ENCODE results near the gene KANSL1L.

KANSL1L gene

GRCh38 chr2:210171309-210172218 is at the start of gene KANSL1L:
Gene KANSL1L (minus strand): TSS chr2:210171409. CDS start chr2:210154582, 16,827 bp downstream.
- DNase-seq (ENCODE audit: low spot score in 2 of 2) = peak; percentile 97 to 98
- Mint-ChIP-seq H3K4me1 (peaks cover 31% of the 10 kb centered on the region), H3K36me3 (peaks cover 24% of the 10 kb centered on the region), H3K9me3 (no peaks in the 10 kb centered on the region), H3K4me3 (peak within 1 kb of the TSS; percentile 98), H3K27ac (peak within 1 kb of the TSS; percentile 100)
- ATAC-seq = peak; percentile 84

- no peaks in the 10 kb centered on the region for H3K4me1 Mint-ChIP-seq
- no peak for ATAC-seq
- DNase-seq (ENCODE audit: low spot score in 2 of 2) = no peak
- H3K36me3 Mint-ChIP-seq = no peaks in the 10 kb centered on the region
- no peak overlapping the region for H3K27ac Mint-ChIP-seq
- H3K4me3 Mint-ChIP-seq = no peak overlapping the region
- H3K9me3 Mint-ChIP-seq = no peaks in the 10 kb centered on the region
Observed at GRCh38 chr2:210215120-210215519, 43.9 kb upstream of the KANSL1L start.

GRCh38 chr2:210210185-210210584 is 39.0 kb upstream of the KANSL1L start:
- Mint-ChIP-seq H3K36me3 (no peaks in the 10 kb centered on the region), H3K4me3 (no peak overlapping the region), H3K27ac (no peak overlapping the region), H3K9me3 (no peaks in the 10 kb centered on the region), H3K4me1 (no peaks in the 10 kb centered on the region)
- DNase-seq (ENCODE audit: low spot score in 2 of 2) = no peak
- ATAC-seq = no peak

- H3K9me3 Mint-ChIP-seq = no peaks in the 10 kb centered on the region
- no peaks in the 10 kb centered on the region for H3K36me3 Mint-ChIP-seq
- DNase-seq (ENCODE audit: low spot score in 2 of 2) (no peak), ATAC-seq (no peak)
- no peaks in the 10 kb centered on the region for H3K4me1 Mint-ChIP-seq
- no peak overlapping the region for H3K4me3 Mint-ChIP-seq
- no peak overlapping the region for H3K27ac Mint-ChIP-seq
Observed at GRCh38 chr2:210207929-210208328, 36.7 kb upstream of the KANSL1L start.

- no peaks in the 10 kb centered on the region for H3K36me3 Mint-ChIP-seq
- ATAC-seq (no peak), DNase-seq (ENCODE audit: low spot score in 2 of 2) (no peak)
- no peaks in the 10 kb centered on the region for H3K9me3 Mint-ChIP-seq
- no peak overlapping the region for H3K4me3 Mint-ChIP-seq
- H3K27ac Mint-ChIP-seq = no peak overlapping the region
- no peaks in the 10 kb centered on the region for H3K4me1 Mint-ChIP-seq
Observed at GRCh38 chr2:210203558-210203957, 32.3 kb upstream of the KANSL1L start.

GRCh38 chr2:210203147-210203546 is 31.9 kb upstream of the KANSL1L start:
- Mint-ChIP-seq H3K9me3 (no peaks in the 10 kb centered on the region), H3K4me3 (no peak overlapping the region), H3K27ac (no peak overlapping the region), H3K4me1 (no peaks in the 10 kb centered on the region), H3K36me3 (no peaks in the 10 kb centered on the region)
- DNase-seq (ENCODE audit: low spot score in 2 of 2) (no peak), ATAC-seq (no peak)

- no peak for ATAC-seq
Observed at GRCh38 chr2:210199854-210200253, 28.6 kb upstream of the KANSL1L start.

GRCh38 chr2:210199186-210199765 is 28.1 kb upstream of the KANSL1L start:
- no peaks in the 10 kb centered on the region for H3K9me3 Mint-ChIP-seq
- H3K27ac Mint-ChIP-seq = no peak overlapping the region
- no peaks in the 10 kb centered on the region for H3K36me3 Mint-ChIP-seq
- ATAC-seq = no peak
- no peak overlapping the region for H3K4me3 Mint-ChIP-seq
- DNase-seq (ENCODE audit: low spot score in 2 of 2) = no peak
- no peaks in the 10 kb centered on the region for H3K4me1 Mint-ChIP-seq

More at GRCh38 chr2:210199854-210200253, 28.6 kb upstream of the KANSL1L start:
- no peaks in the 10 kb centered on the region for H3K36me3 Mint-ChIP-seq
- no peak for DNase-seq (ENCODE audit: low spot score in 2 of 2)
- no peaks in the 10 kb centered on the region for H3K9me3 Mint-ChIP-seq
- H3K4me3 Mint-ChIP-seq = no peak overlapping the region
- no peaks in the 10 kb centered on the region for H3K4me1 Mint-ChIP-seq
- no peak overlapping the region for H3K27ac Mint-ChIP-seq

GRCh38 chr2:210198326-210198725 is 27.1 kb upstream of the KANSL1L start:
- no peak overlapping the region for H3K4me3 Mint-ChIP-seq
- ATAC-seq (no peak), DNase-seq (ENCODE audit: low spot score in 2 of 2) (no peak)
- H3K27ac Mint-ChIP-seq = no peak overlapping the region
- no peaks in the 10 kb centered on the region for H3K4me1 Mint-ChIP-seq
- H3K36me3 Mint-ChIP-seq = no peaks in the 10 kb centered on the region
- H3K9me3 Mint-ChIP-seq = no peaks in the 10 kb centered on the region

GRCh38 chr2:210197720-210198119 is 26.5 kb upstream of the KANSL1L start:
- H3K4me1 Mint-ChIP-seq = no peaks in the 10 kb centered on the region
- ATAC-seq = no peak
- H3K4me3 Mint-ChIP-seq = no peak overlapping the region

GRCh38 chr2:210195101-210195852 is 24.1 kb upstream of the KANSL1L start:
- Mint-ChIP-seq H3K4me1 (no peaks in the 10 kb centered on the region), H3K9me3 (no peaks in the 10 kb centered on the region), H3K27ac (no peak overlapping the region), H3K36me3 (no peaks in the 10 kb centered on the region), H3K4me3 (no peak overlapping the region)
- ATAC-seq = no peak
- DNase-seq (ENCODE audit: low spot score in 2 of 2) = no peak

More at GRCh38 chr2:210197720-210198119, 26.5 kb upstream of the KANSL1L start:
- no peaks in the 10 kb centered on the region for H3K9me3 Mint-ChIP-seq
- H3K27ac Mint-ChIP-seq = no peak overlapping the region
- DNase-seq (ENCODE audit: low spot score in 2 of 2) = no peak
- no peaks in the 10 kb centered on the region for H3K36me3 Mint-ChIP-seq

- no peak overlapping the region for H3K27ac Mint-ChIP-seq
- ATAC-seq (no peak), DNase-seq (ENCODE audit: low spot score in 2 of 2) (no peak)
- H3K9me3 Mint-ChIP-seq = peaks cover 9% of the 10 kb centered on the region
- H3K36me3 Mint-ChIP-seq = no peaks in the 10 kb centered on the region
- no peaks in the 10 kb centered on the region for H3K4me1 Mint-ChIP-seq
- H3K4me3 Mint-ChIP-seq = no peak overlapping the region
Observed at GRCh38 chr2:210190345-210190744, 19.1 kb upstream of the KANSL1L start.

- Mint-ChIP-seq H3K4me1 (no peaks in the 10 kb centered on the region), H3K27ac (no peak overlapping the region), H3K36me3 (no peaks in the 10 kb centered on the region), H3K9me3 (peaks cover 14% of the 10 kb centered on the region), H3K4me3 (no peak overlapping the region)
- ATAC-seq (no peak), DNase-seq (ENCODE audit: low spot score in 2 of 2) (no peak)
Observed at GRCh38 chr2:210189452-210190138, 18.4 kb upstream of the KANSL1L start.

GRCh38 chr2:210188755-210189154 is 17.5 kb upstream of the KANSL1L start:
- ATAC-seq = no peak
- H3K36me3 Mint-ChIP-seq = no peaks in the 10 kb centered on the region
- H3K9me3 Mint-ChIP-seq = peaks cover 21% of the 10 kb centered on the region
- DNase-seq (ENCODE audit: low spot score in 2 of 2) = no peak
- no peak overlapping the region for H3K27ac Mint-ChIP-seq
- H3K4me3 Mint-ChIP-seq = no peak overlapping the region
- no peaks in the 10 kb centered on the region for H3K4me1 Mint-ChIP-seq

GRCh38 chr2:210188190-210188589 is 17.0 kb upstream of the KANSL1L start:
- no peak overlapping the region for H3K27ac Mint-ChIP-seq
- H3K36me3 Mint-ChIP-seq = no peaks in the 10 kb centered on the region
- H3K4me3 Mint-ChIP-seq = no peak overlapping the region
- DNase-seq (ENCODE audit: low spot score in 2 of 2) = no peak
- no peaks in the 10 kb centered on the region for H3K4me1 Mint-ChIP-seq
- H3K9me3 Mint-ChIP-seq = peaks cover 24% of the 10 kb centered on the region
- no peak for ATAC-seq
